NT2/D1 (cell line): ENCODE results near the gene TUBA8.

Experiments
- SUZ12 ChIP-seq: IDR thresholded peaks from 2 replicates; pipeline ENCODE4 v1.6.1; 2011; ENCODE audit not compliant: insufficient read length, insufficient read depth; ENCODE audit errors: extremely low read depth
- YY1 ChIP-seq: IDR thresholded peaks from 2 replicates; pipeline ENCODE4 v1.6.1; 2011; ENCODE audit not compliant: insufficient read length, insufficient read depth
- ZNF274 ChIP-seq: IDR thresholded peaks from 2 replicates; pipeline ENCODE4 v1.6.1; 2011; ENCODE audit warnings: mild to moderate bottlenecking, low read depth, low read length

DNA sequence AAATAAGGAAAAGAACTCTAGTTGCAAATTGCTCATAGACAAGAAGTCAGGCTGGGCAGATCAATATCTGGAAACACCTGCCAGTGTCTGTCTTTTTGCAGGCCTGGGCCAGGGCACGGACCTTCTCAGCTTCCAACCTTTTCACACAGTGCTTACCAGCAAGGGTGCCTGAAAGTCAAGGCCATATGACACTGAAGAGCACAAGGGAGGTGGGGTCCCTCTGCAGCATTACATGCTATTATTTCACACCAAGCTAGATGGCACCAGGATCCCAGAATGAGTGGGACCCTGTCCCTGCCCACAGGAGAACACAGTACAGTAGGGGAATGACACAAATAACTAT, 38.7 kb upstream of the TUBA8 start:
- TF ChIP-seq SUZ12 (no peak), YY1 (no peak), ZNF274 (no peak)
